K562 (cell line): Measurements from ENCODE around the gene LENG9. TPM values are rescaled to one million over a fixed set of nuclear protein-coding genes. Genes with fewer than 3 reads are reported as not detected.
A peak's percentile ranks its signal among the peaks of the same experiment; 100 is the strongest.

Experiments
- ATAC-seq: fragments of 200-7000 bp; cut with Tn5 transposase; 3 replicates; pipeline ENCODE4 v1.9.1; 2020; ENCODE audit warnings: moderate library complexity
- BruUV-seq: library from RNA; stranded (reverse); fragments of 400-500 nt; replicated peaks from 2 replicates; lab custom pipeline; 2021; lab: Mats Ljungman, UMichigan
- CTCF ChIA-PET: fragments of 300-600 bp; formaldehyde crosslinking; extraction: SDS; loops from one replicate; lab custom pipeline; 2021; ENCODE audit warnings: low intra/inter-chr PET ratio; lab: Yijun Ruan, JAX
- POLR2A ChIA-PET: fragments of 300-600, 350-650 bp; sonication (Branson Sonifier 250); formaldehyde crosslinking; extraction: SDS; loops from one replicate; lab custom pipeline; 2021; ENCODE audit warnings: antibody characterized with exemption, inconsistent platforms; lab: Yijun Ruan, JAX
- DNase-seq, 4 experiments: peaks; one replicate each; pipeline versions ENCODE4 v3.0.0 to v3.0.0-alpha.2; 2011 to 2018; ENCODE audit warnings: low spot score in 3 of 4, mixed read lengths in 3 of 4; ENCODE audit errors: extremely low read depth in 1 of 4
- FAIRE-seq: peaks from 2 replicates; lab custom pipeline; 2011; peaks lifted over from hg19 to GRCh38; lab: Jason Lieb, UNC
- H2AFZ ChIP-seq: 2 replicates; pipeline ENCODE4 v1.6.0; 2011; ENCODE audit warnings: low read depth, low read length, control low read depth, inconsistent platforms
- H3K27ac ChIP-seq: fragments of 200-600 bp; 3 replicates; pipeline ENCODE4 v1.8.0; 2011; ENCODE audit warnings: low read depth, mild to moderate bottlenecking, control low read depth, inconsistent platforms, low read length, moderate library complexity, mixed read lengths; ENCODE audit errors: extremely low read depth
- H3K27me3 ChIP-seq, 2 experiments: fragments of 300-600 bp in 1 of 2; 2 replicates in 1 of 2; 3 replicates in 1 of 2; pipeline versions ENCODE4 v1.6.0 to v1.8.0; 2011; ENCODE audit warnings: inconsistent platforms in 2 of 2, low read length in 2 of 2, mild to moderate bottlenecking in 1 of 2, mixed read lengths in 1 of 2, moderate library complexity in 1 of 2; ENCODE audit not compliant: control insufficient read depth in 2 of 2, insufficient read depth in 2 of 2
- H3K36me3 ChIP-seq: fragments of 300-600 bp; 3 replicates; pipeline ENCODE4 v1.8.0; 2011; ENCODE audit warnings: mild to moderate bottlenecking, low read length, inconsistent platforms; ENCODE audit not compliant: control insufficient read depth, insufficient read depth
- H3K4me1 ChIP-seq, 2 experiments: fragments of 200-600 bp in 1 of 2; replicated peaks in 1 of 2; 2 replicates in 1 of 2; 3 replicates in 1 of 2; pipeline versions ENCODE4 v1.5.1 to v1.8.0; 2011; ENCODE audit warnings: inconsistent platforms in 2 of 2, low read length in 2 of 2, mild to moderate bottlenecking in 1 of 2, mixed read lengths in 1 of 2, moderate library complexity in 1 of 2; ENCODE audit not compliant: control insufficient read depth in 2 of 2, insufficient read depth in 2 of 2
- H3K4me2 ChIP-seq: 2 replicates; pipeline ENCODE4 v1.6.1; 2011; ENCODE audit warnings: low read length, control low read depth, inconsistent platforms, mixed read lengths; ENCODE audit not compliant: insufficient read depth
- H3K4me3 ChIP-seq: fragments of 200-600 bp; sonication (generic), shearing (Covaris generic); 2 replicates; pipeline ENCODE4 v1.5.1; 2016; ENCODE audit warnings: control low read depth, inconsistent platforms
- H3K79me2 ChIP-seq: fragments of 200-600 bp; 3 replicates; pipeline ENCODE4 v1.8.0; 2011; ENCODE audit warnings: low read length, inconsistent platforms; ENCODE audit not compliant: control insufficient read depth, insufficient read depth
- H3K9ac ChIP-seq, 2 experiments: 2 replicates each; pipeline versions ENCODE4 v1.6.0 to v1.6.1; 2011; ENCODE audit warnings: low read depth in 2 of 2, low read length in 2 of 2, control low read depth in 1 of 2, inconsistent platforms in 1 of 2, mild to moderate bottlenecking in 1 of 2, mixed read lengths in 1 of 2; ENCODE audit not compliant: insufficient read depth in 1 of 2
- H3K9me1 ChIP-seq: one replicate; pipeline ENCODE4 v1.6.0; 2011; ENCODE audit warnings: inconsistent platforms, mild to moderate bottlenecking, low read length, moderate library complexity; ENCODE audit not compliant: control insufficient read depth, insufficient read depth
- H3K9me3 ChIP-seq: replicated peaks from 2 replicates; pipeline ENCODE4 v1.5.1; 2011; ENCODE audit warnings: low read depth, low read length, inconsistent platforms; ENCODE audit not compliant: control insufficient read depth, insufficient read depth
- H4K20me1 ChIP-seq: replicated peaks from 2 replicates; pipeline ENCODE4 v1.6.1; 2011; ENCODE audit warnings: low read length, inconsistent platforms, mixed read lengths; ENCODE audit not compliant: control insufficient read depth, insufficient read depth
- POLR2G ChIP-seq: fragments of 200-400 bp; formaldehyde crosslinking; IDR thresholded peaks from 2 replicates; pipeline ENCODE4 v1.6.1; 2017; ENCODE audit warnings: low read depth, mild to moderate bottlenecking, antibody characterized with exemption, low read length, moderate library complexity
- RBFOX2 ChIP-seq: fragments of 200-400 bp; formaldehyde crosslinking; IDR thresholded peaks from 2 replicates; pipeline ENCODE4 v1.6.1; 2017; ENCODE audit warnings: low read depth, mild to moderate bottlenecking, low read length, moderate library complexity
- ZNF584 ChIP-seq: fragments of 200-800 bp; sonication (Bioruptor generic); IDR thresholded peaks from 2 replicates; pipeline ENCODE4 v1.6.1; 2016; ENCODE audit warnings: low read depth, mild to moderate bottlenecking, missing genetic modification characterization, missing compliant biosample characterization
- WGBS: fragments of 100-300 bp; shearing (Covaris generic); methylation state at CpG from one replicate; pipeline ENCODE4 v1.1.6; 2016; ENCODE audit warnings: low coverage, mixed read lengths; ENCODE audit not compliant: insufficient coverage; ENCODE audit errors: missing lambda C conversion rate; 5-methylcytosine and 5-hydroxymethylcytosine counted together
- in situ Hi-C: fragments of 300-500 bp; cut with MboI; formaldehyde crosslinking; loops from 4 replicates; pipeline ENCODE4 v1.15.0; 2018; ENCODE audit warnings: inconsistent platforms, mixed read lengths
- intact Hi-C: fragments of 100-400 bp; cut with micrococcal nuclease; formaldehyde crosslinking; loops from 2 replicates; pipeline ENCODE4 v1.14.2; 2022
- polyA plus RNA-seq, 8 experiments: library from polyadenylated mRNA; depleted of rRNA in 4 of 8; stranded (reverse) in 5 of 8; unstranded in 3 of 8; fragments of >200 nt; fragmentation: Nextera tagmentation in 2 of 8; fragmentation: Illumina TruSeq in 1 of 8; extraction: Ambion mirVana in 2 of 8; extraction: Trizol in 1 of 8; gene quantifications; 2 replicates each; pipeline versions ENCODE4 v1.2.1 to v1.2.3, GENCODE V29; 2011 to 2014; ENCODE audit warnings: inconsistent platforms in 1 of 8, missing spikeins in 1 of 8
- total RNA-seq, 7 experiments: library from RNA; depleted of rRNA in 6 of 7; stranded (reverse); fragments of >200 nt in 6 of 7; fragmentation: Illumina TruSeq in 2 of 7; extraction: Trizol in 2 of 7; gene quantifications; 2 replicates each; pipeline versions ENCODE4 v1.2.1 to v1.2.3, GENCODE V29; 2011 to 2021; ENCODE audit warnings: low replicate concordance in 1 of 7

Gene LENG9
- total and polyA plus RNA-seq, 9 of the 15 experiments (the other 6 are each of a cell fraction or from before 2014, with no cell fraction given), result 0.06 to 0.64 (median 0.33) TPM; not detected in 1

DNA sequence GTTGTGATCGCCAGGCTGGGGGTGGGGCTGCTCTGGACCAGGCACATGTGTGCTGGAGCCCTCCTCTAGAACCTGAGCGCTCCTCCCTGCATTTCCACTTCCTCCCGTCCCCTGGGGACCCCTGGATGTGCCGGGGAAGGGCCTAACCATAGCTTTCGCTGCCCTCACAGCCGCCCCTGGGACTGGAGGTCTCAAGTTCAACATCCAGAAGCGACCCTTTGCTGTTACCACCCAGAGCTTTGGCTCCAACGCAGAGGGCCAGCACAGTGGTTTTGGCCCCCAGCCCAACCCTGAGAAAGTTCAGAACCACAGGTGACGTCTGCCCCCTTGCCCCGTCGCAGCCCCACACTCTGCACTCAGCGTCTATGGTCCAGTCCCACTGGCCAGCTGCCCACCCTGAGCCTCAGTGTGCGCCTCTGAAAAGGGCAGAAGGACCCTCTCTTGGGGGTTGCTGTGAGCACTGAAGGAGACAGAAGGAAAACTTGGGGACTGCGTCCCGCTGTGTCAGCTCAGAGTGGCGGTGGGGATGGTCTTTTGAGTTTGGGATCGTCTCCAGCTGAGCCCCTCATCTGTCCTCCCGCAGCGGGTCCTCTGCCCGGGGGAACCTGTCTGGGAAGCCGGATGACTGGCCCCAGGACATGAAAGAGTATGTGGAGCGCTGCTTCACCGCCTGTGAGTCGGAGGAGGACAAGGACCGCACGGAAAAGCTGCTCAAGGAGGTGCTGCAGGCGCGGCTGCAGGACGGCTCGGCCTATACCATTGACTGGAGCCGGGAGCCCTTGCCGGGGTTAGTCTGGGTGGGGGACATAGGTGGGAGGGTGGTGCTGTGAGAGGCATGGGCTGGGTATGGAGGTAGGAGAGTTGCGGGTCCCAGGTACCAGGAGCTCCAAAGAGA, 8.6 kb downstream of the LENG9 start:
- H4K20me1 ChIP-seq, result peaks cover 36% of the 10 kb centered on the region
- peaks cover 43% of the 10 kb centered on the region for H3K79me2 ChIP-seq
- peaks cover 11 to 32% of the 10 kb centered on the region in 2 experiments; a peak in 4 of 5 replicates for H3K4me1 ChIP-seq
- CTCF ChIA-PET, result no interaction called here
- TF ChIP-seq RBFOX2 (peak; percentile 64), ZNF584 (CRISPR knock-in tag) (no peak), POLR2G (peak; percentile 36)
- H3K9me1 ChIP-seq, result peaks cover 12% of the 10 kb centered on the region
- H3K4me2 ChIP-seq, result no peak overlapping the region
- H3K36me3 ChIP-seq, result peaks cover 97% of the 10 kb centered on the region
- H3K4me3 ChIP-seq, result no peak overlapping the region
- intact Hi-C loops (no loop called here), in situ Hi-C loops (no loop called here)
- FAIRE-seq (no peak), DNase-seq (peak in 1 of 4 experiments; percentile 9), ATAC-seq (no peak)
- 97% methylated on average over 28 of the region's 33 CpGs for WGBS
- no peak overlapping the region for H3K27ac ChIP-seq
- H2AFZ ChIP-seq, result no peak overlapping the region
- POLR2A ChIA-PET, result interaction anchor here (3.4 kb wide), 1 partner anchor 8 kb away, joined by 34 read pairs; the partner anchor contains the start of gene LENG9
- H3K9me3 ChIP-seq, result no peaks in the 10 kb centered on the region
- H3K27me3 ChIP-seq, result no peaks in the 10 kb centered on the region
- no TSS peak for BruUV-seq
- 0 out of 4 replicates have a peak overlapping the region, but pooled peaks of 1 of the 2 experiments have one; percentile 4 for H3K9ac ChIP-seq
